ENCODE results near the gene FHOD3.

The FHOD3 gene

GRCh38 chr18:36630917-36631316 is 333.4 kb downstream of the FHOD3 start:
- no peak for DNase-seq (ENCODE audit: low spot score)

- DNase-seq (ENCODE audit: low spot score), result no peak
Observed at GRCh38 chr18:36633961-36634412, 336.5 kb downstream of the FHOD3 start.

DNA sequence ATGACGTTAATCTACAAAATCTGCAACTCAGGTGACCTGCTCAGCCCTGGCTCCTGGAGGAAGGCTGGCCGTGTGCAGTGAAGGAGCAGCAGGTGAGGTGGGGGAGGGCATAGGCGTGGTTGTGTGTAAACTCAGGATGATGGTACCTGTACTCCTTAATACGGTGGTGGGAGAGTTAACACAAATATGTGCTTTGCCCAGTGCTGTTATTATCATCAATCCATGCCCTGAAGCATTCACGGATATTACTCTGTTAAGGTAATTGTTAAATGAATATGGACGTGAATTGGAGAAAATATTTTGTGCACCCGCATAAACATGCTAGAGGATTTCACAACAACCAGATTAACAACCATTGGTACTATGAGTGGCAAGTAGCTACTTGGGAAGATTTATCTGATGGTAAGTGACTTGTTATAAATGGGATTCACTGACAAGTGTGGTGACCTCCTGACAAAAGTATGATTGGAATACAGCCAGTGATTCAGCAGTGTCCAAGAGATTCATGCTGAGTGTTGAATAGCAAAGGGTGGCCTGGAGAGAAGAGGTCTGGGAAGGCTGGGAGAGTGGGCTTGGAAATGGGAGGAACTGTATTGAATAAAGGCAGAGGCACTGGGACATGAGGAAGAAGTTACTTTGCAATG is 337.2 kb downstream of the FHOD3 start:
- DNase-seq (ENCODE audit: low spot score), result no peak

- DNase-seq (ENCODE audit: low spot score), result no peak
Observed at GRCh38 chr18:36635414-36636096, 338.0 kb downstream of the FHOD3 start.

GRCh38 chr18:36636237-36636817 is 338.8 kb downstream of the FHOD3 start:
- DNase-seq (ENCODE audit: low spot score), result peak; percentile 32

DNA sequence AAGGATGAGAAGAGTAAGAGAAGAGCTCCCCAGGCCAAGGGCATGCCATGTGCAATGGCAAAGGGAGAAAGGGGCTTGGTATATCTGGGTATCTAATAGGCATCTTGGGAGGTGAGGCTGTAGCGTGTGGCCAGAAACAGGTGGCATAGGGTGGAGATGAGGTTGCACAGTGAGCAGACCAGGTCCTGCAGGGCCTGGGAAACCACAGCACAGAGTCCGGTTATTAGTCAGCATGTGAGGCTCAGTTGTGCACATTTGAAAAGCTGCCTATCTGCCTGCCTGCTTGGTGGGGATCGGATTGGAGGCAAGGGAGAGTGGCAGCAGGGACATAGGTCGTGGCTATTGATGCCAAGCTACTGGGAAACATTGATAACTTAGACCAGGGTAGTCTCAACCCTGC is 340.7 kb downstream of the FHOD3 start:
- DNase-seq (ENCODE audit: low spot score), result no peak

DNA sequence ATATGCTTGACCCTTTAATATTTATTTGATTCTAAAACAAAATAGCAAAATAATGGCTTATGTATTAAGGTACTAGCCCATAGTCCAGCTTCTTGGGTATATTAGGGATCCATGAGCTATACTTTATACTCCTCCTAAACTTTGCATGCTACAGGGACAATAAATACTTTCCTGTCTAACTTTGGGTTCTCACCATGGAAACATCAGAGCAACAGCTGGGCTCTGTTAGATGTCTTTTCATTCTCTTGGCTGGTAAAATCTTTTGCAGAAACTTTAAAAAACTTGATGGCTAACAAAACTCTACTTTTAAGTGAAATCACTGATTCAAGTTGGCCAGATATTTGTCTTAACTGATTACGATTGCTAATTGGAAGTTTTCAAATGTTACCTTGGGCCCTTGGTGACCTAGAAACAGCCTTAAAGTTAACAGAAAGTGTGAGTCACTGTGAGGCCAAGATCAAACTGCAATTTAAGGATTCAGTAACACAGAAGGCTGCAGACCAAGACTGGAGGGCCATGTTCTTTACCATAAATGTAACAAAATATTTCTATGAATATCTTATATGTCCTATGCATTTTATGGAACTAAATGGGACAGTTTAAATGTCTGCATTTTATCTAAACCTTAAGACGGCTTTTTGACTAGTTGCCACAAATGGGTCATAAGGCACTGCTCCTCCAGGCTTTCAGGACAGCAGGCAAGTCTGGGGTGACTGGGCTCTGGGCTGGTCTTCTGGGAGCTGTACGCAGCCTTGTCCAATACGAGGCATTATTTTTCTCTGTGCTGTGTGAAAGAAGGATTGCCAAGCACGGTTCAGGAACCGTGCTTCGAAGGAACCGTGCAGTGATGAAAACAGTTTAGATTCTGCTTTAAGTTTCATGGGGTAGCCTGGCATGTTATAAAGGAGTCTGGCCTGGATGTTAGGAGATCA is 342.8 kb downstream of the FHOD3 start:
- DNase-seq (ENCODE audit: low spot score), result peak; percentile 30

- no peak for DNase-seq (ENCODE audit: low spot score)
Observed at GRCh38 chr18:36643061-36643460, 345.5 kb downstream of the FHOD3 start.

GRCh38 chr18:36648803-36649202 is 351.3 kb downstream of the FHOD3 start:
- no peak for DNase-seq (ENCODE audit: low spot score)

- DNase-seq (ENCODE audit: low spot score), result no peak
Observed at GRCh38 chr18:36649205-36649604, 351.7 kb downstream of the FHOD3 start.

GRCh38 chr18:36650266-36650665 is 352.8 kb downstream of the FHOD3 start:
- no peak for DNase-seq (ENCODE audit: low spot score)

DNA sequence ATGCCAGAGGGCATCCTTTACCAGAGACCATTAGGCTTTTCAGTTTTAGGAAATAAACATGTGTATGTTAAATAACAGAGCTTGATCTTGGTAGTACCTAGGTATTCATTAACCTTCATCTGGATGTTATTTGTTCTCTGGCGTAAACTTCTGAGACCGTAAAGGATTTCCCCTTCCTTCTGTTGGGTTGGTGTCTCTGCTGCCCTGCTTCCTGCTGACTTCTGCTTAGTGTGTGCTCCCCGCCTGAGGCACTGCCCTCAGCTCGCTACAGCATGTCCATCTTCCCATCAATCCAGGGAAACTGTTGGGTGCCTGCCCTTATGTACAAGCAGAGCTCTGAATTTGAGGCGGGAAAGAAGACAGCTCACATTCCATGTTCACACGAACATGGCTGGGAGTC is 353.4 kb downstream of the FHOD3 start:
- DNase-seq (ENCODE audit: low spot score), result no peak

DNA sequence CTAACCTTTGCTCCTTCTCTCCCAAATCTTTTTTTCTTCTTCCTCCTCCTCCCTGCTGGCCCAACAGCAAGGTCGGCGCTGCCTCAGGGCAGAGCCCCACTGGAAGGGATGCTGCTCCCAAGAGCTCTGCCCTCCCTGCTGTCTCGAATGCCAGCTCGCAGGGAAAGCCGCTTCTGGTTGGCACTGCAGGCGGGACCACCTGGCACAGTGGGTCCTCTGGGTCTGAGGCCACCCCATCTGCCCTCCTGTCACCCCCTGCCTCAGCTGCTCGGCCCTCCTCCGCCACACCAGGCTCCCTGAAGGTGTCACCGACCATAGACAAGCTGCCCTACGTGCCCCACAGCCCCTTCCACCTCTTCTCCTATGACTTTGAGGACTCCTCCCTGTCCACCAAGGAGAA is 355.0 kb downstream of the FHOD3 start:
- DNase-seq (ENCODE audit: low spot score), result no peak

DNA sequence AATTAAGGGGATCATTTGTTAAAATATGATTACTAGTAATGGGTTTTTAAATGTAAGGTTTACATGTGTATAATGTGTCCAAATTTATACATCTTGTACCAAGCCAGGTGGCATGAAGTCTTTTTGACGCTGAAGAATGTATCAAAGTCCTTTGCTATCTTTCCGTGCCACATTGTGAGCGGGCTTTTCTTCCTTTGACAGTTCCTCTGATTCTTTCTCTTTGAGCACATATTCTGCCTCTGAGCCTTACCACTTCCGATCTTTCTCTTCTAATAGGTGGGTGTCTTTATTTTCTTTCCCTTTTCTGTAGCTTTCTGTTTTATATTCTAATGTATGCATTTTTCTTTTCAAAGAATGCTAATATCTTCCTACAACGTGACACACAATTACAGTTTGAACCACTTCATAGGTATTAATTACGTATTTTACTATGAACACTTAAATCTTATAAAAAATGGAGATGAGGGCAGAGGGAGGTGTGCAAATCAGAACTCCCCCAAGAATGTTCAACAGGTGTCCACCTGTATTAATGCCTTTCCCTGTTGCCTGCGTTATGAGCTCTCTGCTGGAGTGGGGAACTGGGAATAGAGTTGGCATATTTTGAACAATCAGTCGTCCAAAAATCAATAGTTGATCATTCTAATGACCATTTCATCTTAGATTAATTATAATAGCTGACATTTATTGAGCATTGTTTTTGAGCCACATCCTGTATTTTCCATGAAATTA is 355.8 kb downstream of the FHOD3 start:
- no peak for DNase-seq (ENCODE audit: low spot score)

- DNase-seq (ENCODE audit: low spot score), result no peak
Observed at GRCh38 chr18:36653870-36654269, 356.4 kb downstream of the FHOD3 start.

DNA sequence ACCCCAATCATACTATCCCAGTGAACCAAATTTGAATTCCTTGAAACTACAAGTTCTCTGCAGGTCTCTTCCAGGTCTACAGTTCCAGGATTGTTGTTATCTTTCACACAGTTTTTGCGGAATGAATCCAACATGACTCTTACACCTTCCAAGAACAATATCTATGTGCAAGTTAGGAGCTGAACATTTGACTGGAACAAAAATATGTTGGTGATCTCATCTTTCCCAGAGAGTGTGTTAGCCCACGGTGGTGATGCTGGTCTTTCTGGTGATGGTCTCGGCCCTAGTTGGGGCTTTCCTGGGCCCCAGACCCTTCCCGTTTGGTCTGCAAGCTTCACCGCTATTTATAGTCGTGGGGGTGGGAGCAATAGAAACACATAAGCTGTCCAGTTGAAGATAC is 357.6 kb downstream of the FHOD3 start:
- DNase-seq (ENCODE audit: low spot score), result no peak

DNA sequence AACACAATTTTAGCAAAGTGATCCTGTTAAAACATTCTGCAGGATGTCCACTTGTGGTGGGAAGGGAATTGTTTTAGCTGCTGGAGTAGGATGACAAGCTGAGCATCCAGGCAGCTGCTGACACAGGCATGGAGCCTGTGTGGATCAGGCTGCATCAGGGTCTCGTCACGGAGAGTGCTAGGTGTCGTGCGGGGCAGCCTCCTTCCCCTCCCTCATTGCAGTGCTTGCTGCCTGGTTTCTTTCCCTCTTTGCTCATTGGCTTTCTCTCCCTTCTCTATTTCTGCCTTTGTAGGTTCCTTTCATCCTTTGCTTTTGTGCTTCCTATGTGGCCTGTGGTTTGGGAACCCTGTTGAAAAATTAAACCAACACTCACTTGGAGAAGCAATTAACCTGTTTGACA is 358.4 kb downstream of the FHOD3 start:
- DNase-seq (ENCODE audit: low spot score), result no peak

DNA sequence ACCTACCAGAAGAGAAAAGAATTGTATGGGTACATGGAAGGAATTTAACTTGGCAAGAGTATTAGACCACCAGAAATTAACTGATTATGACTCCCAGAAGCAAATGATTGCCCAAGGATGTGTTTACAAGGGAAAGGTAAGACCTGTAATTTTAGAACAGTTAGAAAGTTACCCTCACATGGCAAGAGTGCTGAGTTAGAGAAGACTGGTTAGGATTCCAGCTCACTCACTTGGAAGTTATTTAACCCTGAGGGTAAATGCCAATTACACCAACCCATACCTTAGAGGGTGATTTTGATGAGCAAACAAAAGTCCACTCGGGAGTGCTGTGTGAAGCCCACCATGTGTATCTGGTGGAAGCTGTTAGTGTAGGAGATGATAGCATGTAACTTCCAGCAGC is 361.1 kb downstream of the FHOD3 start:
- DNase-seq (ENCODE audit: low spot score), result no peak

DNA sequence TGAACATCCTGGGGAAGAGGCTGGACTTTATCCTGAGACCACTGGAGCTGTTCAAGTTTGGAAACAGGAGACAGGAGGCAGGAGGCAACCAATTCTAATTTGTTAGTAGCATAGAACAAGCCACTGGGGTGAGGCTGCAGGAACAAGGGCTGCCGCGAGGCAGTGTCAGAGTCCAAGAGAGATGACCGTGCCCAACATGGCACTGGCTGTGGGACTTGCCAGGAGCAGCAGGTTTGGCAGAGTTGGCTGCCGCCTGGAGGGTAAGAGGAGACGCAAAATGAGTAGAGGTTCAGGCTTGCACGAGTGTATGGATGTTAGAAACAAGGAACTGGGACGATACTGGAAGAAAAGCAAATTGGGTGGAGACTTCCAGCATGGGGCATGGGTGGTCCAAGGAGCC is 362.8 kb downstream of the FHOD3 start:
- DNase-seq (ENCODE audit: low spot score), result no peak

GRCh38 chr18:36661999-36662398 is 364.5 kb downstream of the FHOD3 start:
- peak; percentile 22 for DNase-seq (ENCODE audit: low spot score)

GRCh38 chr18:36663312-36663711 is 365.8 kb downstream of the FHOD3 start:
- DNase-seq (ENCODE audit: low spot score), result no peak

- no peak for DNase-seq (ENCODE audit: low spot score)
Observed at GRCh38 chr18:36665952-36666351, 368.4 kb downstream of the FHOD3 start.
